Measurements from ENCODE around the gene UNC5C.

Gene UNC5C

GRCh38 chr4:95544113-95545103, 4.4 kb downstream of the UNC5C start:
- peaks cover 77% of the 10 kb centered on the region for H3K27me3 ChIP-seq (ENCODE audit: control insufficient read depth, insufficient read depth, low read length)
- H3K9me3 ChIP-seq (replicated peaks; ENCODE audit: low read length), result no peaks in the 10 kb centered on the region
- peaks cover 19% of the 10 kb centered on the region for H3K4me1 ChIP-seq (ENCODE audit: control insufficient read depth, insufficient read depth, low read length)
- H3K4me2 ChIP-seq (ENCODE audit: low read length), result no peak overlapping the region
- no peak overlapping the region for H3K4me3 ChIP-seq (ENCODE audit: low read length)
- no peaks in the 10 kb centered on the region for H3K36me3 ChIP-seq (ENCODE audit: insufficient read depth, low read length)
- no peak overlapping the region for H3K9ac ChIP-seq (ENCODE audit: low read depth, low read length)

DNA sequence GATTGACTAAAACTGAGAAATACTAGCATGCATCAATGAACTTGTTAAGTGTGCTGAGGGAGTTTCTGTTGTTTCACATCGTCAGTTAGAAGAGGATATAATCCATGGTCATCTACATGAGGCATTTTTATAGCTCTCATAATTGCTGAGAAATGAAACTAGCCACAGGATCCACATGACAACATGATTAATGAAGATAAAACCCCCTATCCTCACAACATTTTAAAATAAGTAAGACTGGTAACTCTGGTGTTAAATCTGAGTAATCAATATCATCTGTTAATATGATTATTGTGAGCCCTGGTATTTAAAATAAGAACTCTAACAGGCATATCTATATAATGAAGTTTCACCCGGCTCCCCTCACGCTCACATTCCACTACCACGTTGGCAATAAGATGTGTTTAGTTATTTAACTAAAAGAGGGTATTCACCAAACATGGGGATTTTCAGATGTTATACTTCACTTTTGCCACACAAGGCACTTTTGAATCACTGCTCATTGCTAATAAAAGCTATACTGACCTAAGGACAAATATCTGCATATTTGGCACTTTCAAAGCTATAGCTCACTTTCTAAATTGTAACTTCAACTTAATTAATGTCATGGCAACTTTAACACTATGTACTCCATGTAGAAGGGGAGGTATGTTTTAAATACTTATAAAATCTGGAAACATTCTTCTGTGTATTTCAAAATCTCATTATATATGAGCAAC, 6.7 kb downstream of the UNC5C start:
- Histone ChIP-seq H3K4me2 (ENCODE audit: low read length) (no peak overlapping the region), H3K36me3 (ENCODE audit: insufficient read depth, low read length) (no peaks in the 10 kb centered on the region), H3K9ac (ENCODE audit: low read depth, low read length) (no peak overlapping the region), H3K9me3 (replicated peaks; ENCODE audit: low read length) (no peaks in the 10 kb centered on the region), H3K4me1 (ENCODE audit: control insufficient read depth, insufficient read depth, low read length) (no peaks in the 10 kb centered on the region), H3K27me3 (ENCODE audit: control insufficient read depth, insufficient read depth, low read length) (peaks cover 67% of the 10 kb centered on the region), H3K4me3 (ENCODE audit: low read length) (no peak overlapping the region)

DNA sequence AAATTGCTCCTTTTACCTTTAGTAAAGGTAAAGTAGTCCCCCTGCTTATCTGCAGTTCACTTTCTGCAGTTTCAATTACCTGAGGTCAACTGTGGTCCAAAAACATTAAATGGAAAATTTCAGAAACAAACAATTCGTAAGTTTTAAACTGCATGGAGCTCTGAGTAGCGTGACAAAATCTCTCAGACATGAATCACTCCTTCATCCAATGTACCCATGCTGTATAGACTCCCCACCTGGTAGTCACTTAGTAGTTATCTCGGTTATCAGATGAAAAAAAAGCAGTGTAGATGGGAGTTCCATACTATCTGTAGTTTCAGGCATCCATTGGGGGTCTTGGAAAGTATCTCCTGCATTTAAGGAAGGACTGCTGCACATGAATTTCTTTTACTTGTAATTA, 7.7 kb downstream of the UNC5C start:
- no peak overlapping the region for H3K4me3 ChIP-seq (ENCODE audit: low read length)

GRCh38 chr4:95540227-95540626, 8.5 kb downstream of the UNC5C start:
- Histone ChIP-seq H3K4me2 (ENCODE audit: low read length) (no peak overlapping the region), H3K36me3 (ENCODE audit: insufficient read depth, low read length) (no peaks in the 10 kb centered on the region), H3K9me3 (replicated peaks; ENCODE audit: low read length) (no peaks in the 10 kb centered on the region), H3K27me3 (ENCODE audit: control insufficient read depth, insufficient read depth, low read length) (peaks cover 49% of the 10 kb centered on the region), H3K4me1 (ENCODE audit: control insufficient read depth, insufficient read depth, low read length) (no peaks in the 10 kb centered on the region), H3K4me3 (ENCODE audit: low read length) (no peak overlapping the region), H3K9ac (ENCODE audit: low read depth, low read length) (no peak overlapping the region)

More for the DNA sequence above, 7.7 kb downstream of the UNC5C start:
- Histone ChIP-seq H3K27me3 (ENCODE audit: control insufficient read depth, insufficient read depth, low read length) (peaks cover 58% of the 10 kb centered on the region), H3K4me2 (ENCODE audit: low read length) (no peak overlapping the region), H3K4me1 (ENCODE audit: control insufficient read depth, insufficient read depth, low read length) (no peaks in the 10 kb centered on the region), H3K36me3 (ENCODE audit: insufficient read depth, low read length) (no peaks in the 10 kb centered on the region), H3K9me3 (replicated peaks; ENCODE audit: low read length) (no peaks in the 10 kb centered on the region), H3K9ac (ENCODE audit: low read depth, low read length) (no peak overlapping the region)

GRCh38 chr4:95539106-95539505, 9.7 kb downstream of the UNC5C start:
- no peak overlapping the region for H3K9ac ChIP-seq (ENCODE audit: low read depth, low read length)
- H3K36me3 ChIP-seq (ENCODE audit: insufficient read depth, low read length), result no peaks in the 10 kb centered on the region
- H3K9me3 ChIP-seq (replicated peaks; ENCODE audit: low read length), result no peaks in the 10 kb centered on the region
- H3K4me3 ChIP-seq (ENCODE audit: low read length), result no peak overlapping the region
- no peak overlapping the region for H3K4me2 ChIP-seq (ENCODE audit: low read length)
- no peaks in the 10 kb centered on the region for H3K4me1 ChIP-seq (ENCODE audit: control insufficient read depth, insufficient read depth, low read length)
- peaks cover 39% of the 10 kb centered on the region for H3K27me3 ChIP-seq (ENCODE audit: control insufficient read depth, insufficient read depth, low read length)

DNA sequence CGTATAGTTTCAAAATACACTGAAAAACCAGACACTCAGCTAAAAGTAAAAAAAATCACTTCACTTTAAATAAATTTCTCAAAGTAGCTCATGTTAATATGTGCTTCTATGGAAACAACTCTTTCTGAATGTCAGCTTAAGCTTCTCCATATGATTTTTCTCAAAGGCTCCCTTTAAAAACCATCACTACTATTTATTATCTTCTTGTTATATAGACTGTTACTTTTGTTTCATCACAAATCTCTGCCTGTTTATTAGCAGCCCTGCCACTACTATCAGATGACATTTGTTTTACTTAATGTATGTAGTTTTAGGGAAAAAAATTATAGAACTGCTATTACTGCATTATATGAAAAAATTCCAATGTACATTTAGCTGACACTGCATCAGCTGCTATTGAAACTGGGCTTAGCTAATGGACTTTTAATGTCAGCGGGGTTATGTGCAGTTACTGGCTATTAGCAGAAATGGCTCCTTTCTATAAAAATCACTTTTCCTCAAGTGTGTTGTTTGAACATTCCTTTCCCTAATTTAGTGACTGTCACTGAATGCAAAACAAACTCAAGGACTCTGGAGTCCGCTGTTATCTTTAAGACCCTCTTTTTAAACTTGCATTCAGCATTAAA, 10.8 kb downstream of the UNC5C start:
- H3K9me3 ChIP-seq (replicated peaks; ENCODE audit: low read length), result no peaks in the 10 kb centered on the region
- H3K4me1 ChIP-seq (ENCODE audit: control insufficient read depth, insufficient read depth, low read length), result no peaks in the 10 kb centered on the region
- H3K4me3 ChIP-seq (ENCODE audit: low read length), result no peak overlapping the region
- H3K4me2 ChIP-seq (ENCODE audit: low read length), result no peak overlapping the region
- H3K9ac ChIP-seq (ENCODE audit: low read depth, low read length), result no peak overlapping the region
- no peaks in the 10 kb centered on the region for H3K36me3 ChIP-seq (ENCODE audit: insufficient read depth, low read length)
- peaks cover 30% of the 10 kb centered on the region for H3K27me3 ChIP-seq (ENCODE audit: control insufficient read depth, insufficient read depth, low read length)

DNA sequence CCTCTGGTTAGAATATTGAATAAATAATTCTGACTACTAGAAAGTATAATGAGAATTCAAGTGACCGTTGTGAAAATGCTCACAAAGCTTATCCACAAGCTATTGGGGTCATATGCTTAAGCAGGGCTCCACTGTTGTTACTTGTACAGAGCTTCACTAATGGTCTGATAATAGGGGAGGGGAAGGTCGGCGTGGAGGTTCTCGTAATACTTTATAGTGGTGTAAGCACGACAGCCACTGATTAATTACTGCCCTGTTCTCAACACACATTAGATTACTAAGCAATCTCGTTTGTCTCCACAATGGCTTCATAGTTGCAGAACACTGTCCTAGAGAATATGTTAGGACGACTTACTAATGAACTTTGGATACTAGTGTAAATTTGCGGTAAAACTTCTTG, 11.6 kb downstream of the UNC5C start:
- H3K4me3 ChIP-seq (ENCODE audit: low read length), result no peak overlapping the region
- H3K4me2 ChIP-seq (ENCODE audit: low read length), result no peak overlapping the region
- no peak overlapping the region for H3K9ac ChIP-seq (ENCODE audit: low read depth, low read length)
- H3K9me3 ChIP-seq (replicated peaks; ENCODE audit: low read length), result no peaks in the 10 kb centered on the region
- peaks cover 24% of the 10 kb centered on the region for H3K27me3 ChIP-seq (ENCODE audit: control insufficient read depth, insufficient read depth, low read length)
- no peaks in the 10 kb centered on the region for H3K36me3 ChIP-seq (ENCODE audit: insufficient read depth, low read length)
- H3K4me1 ChIP-seq (ENCODE audit: control insufficient read depth, insufficient read depth, low read length), result no peaks in the 10 kb centered on the region

GRCh38 chr4:95536650-95537049, 12.1 kb downstream of the UNC5C start:
- no peak overlapping the region for H3K4me2 ChIP-seq (ENCODE audit: low read length)
- no peaks in the 10 kb centered on the region for H3K4me1 ChIP-seq (ENCODE audit: control insufficient read depth, insufficient read depth, low read length)
- peaks cover 19% of the 10 kb centered on the region for H3K27me3 ChIP-seq (ENCODE audit: control insufficient read depth, insufficient read depth, low read length)
- no peak overlapping the region for H3K9ac ChIP-seq (ENCODE audit: low read depth, low read length)
- no peaks in the 10 kb centered on the region for H3K9me3 ChIP-seq (replicated peaks; ENCODE audit: low read length)
- H3K36me3 ChIP-seq (ENCODE audit: insufficient read depth, low read length), result no peaks in the 10 kb centered on the region
- no peak overlapping the region for H3K4me3 ChIP-seq (ENCODE audit: low read length)

GRCh38 chr4:95535180-95535579, 13.6 kb downstream of the UNC5C start:
- Histone ChIP-seq H3K9ac (ENCODE audit: low read depth, low read length) (no peak overlapping the region), H3K4me1 (ENCODE audit: control insufficient read depth, insufficient read depth, low read length) (no peaks in the 10 kb centered on the region), H3K36me3 (ENCODE audit: insufficient read depth, low read length) (no peaks in the 10 kb centered on the region), H3K9me3 (replicated peaks; ENCODE audit: low read length) (no peaks in the 10 kb centered on the region), H3K4me3 (ENCODE audit: low read length) (no peak overlapping the region), H3K27me3 (ENCODE audit: control insufficient read depth, insufficient read depth, low read length) (peaks cover 12% of the 10 kb centered on the region), H3K4me2 (ENCODE audit: low read length) (no peak overlapping the region)

GRCh38 chr4:95534032-95534431, 14.7 kb downstream of the UNC5C start:
- Histone ChIP-seq H3K27me3 (ENCODE audit: control insufficient read depth, insufficient read depth, low read length) (peaks cover 8% of the 10 kb centered on the region), H3K36me3 (ENCODE audit: insufficient read depth, low read length) (no peaks in the 10 kb centered on the region), H3K4me2 (ENCODE audit: low read length) (no peak overlapping the region), H3K9ac (ENCODE audit: low read depth, low read length) (no peak overlapping the region), H3K4me3 (ENCODE audit: low read length) (no peak overlapping the region), H3K4me1 (ENCODE audit: control insufficient read depth, insufficient read depth, low read length) (no peaks in the 10 kb centered on the region), H3K9me3 (replicated peaks; ENCODE audit: low read length) (no peaks in the 10 kb centered on the region)

GRCh38 chr4:95533254-95533653, 15.5 kb downstream of the UNC5C start:
- no peak overlapping the region for H3K4me2 ChIP-seq (ENCODE audit: low read length)

More at GRCh38 chr4:95533254-95533653, 15.5 kb downstream of the UNC5C start:
- no peak overlapping the region for H3K4me3 ChIP-seq (ENCODE audit: low read length)
- no peaks in the 10 kb centered on the region for H3K36me3 ChIP-seq (ENCODE audit: insufficient read depth, low read length)
- H3K4me1 ChIP-seq (ENCODE audit: control insufficient read depth, insufficient read depth, low read length), result no peaks in the 10 kb centered on the region
- H3K9ac ChIP-seq (ENCODE audit: low read depth, low read length), result no peak overlapping the region
- H3K27me3 ChIP-seq (ENCODE audit: control insufficient read depth, insufficient read depth, low read length), result peaks cover 7% of the 10 kb centered on the region
- no peaks in the 10 kb centered on the region for H3K9me3 ChIP-seq (replicated peaks; ENCODE audit: low read length)
